Measurements from ENCODE around the gene CAND2.

GRCh38 chr3:12869035-12869621 is 72.6 kb downstream of the CAND2 start:
- TF ChIP-seq CTCF (IDR thresholded peaks at IDR 0.05) = no peak
- no peak for TF ChIP-seq POLR2A (IDR thresholded peaks at IDR 0.05)
